Liver (tissue), 9 donors: ENCODE results near the gene XPNPEP3. TPM values are rescaled to one million over a fixed set of nuclear protein-coding genes. Genes with fewer than 3 reads are reported as not detected.

ENCODE experiments used
- DNase-seq: peaks from one replicate; pipeline ENCODE4 v3.0.0-alpha.2; 2017; ENCODE audit warnings: low spot score
- H3K27ac ChIP-seq, 2 donors: one replicate each; pipeline ENCODE4 v1.7.0; 2013; ENCODE audit warnings: inconsistent platforms in 2 of 2, low read length in 2 of 2, control low read depth in 1 of 2, low read depth in 1 of 2, mild to moderate bottlenecking in 1 of 2
- H3K27me3 ChIP-seq, 4 donors: one replicate each; pipeline versions ENCODE4 v1.6.1 to v1.7.0; 2013; ENCODE audit warnings: low read length in 3 of 4, inconsistent platforms in 1 of 4, mild to moderate bottlenecking in 1 of 4, moderate library complexity in 1 of 4; ENCODE audit not compliant: control insufficient read depth in 4 of 4, insufficient read depth in 4 of 4
- H3K36me3 ChIP-seq, 4 donors: one replicate each; pipeline versions ENCODE4 v1.6.1 to v1.7.0; 2013; ENCODE audit warnings: low read length in 3 of 4, mild to moderate bottlenecking in 3 of 4, low read depth in 1 of 4, moderate library complexity in 1 of 4; ENCODE audit not compliant: control insufficient read depth in 4 of 4, insufficient read depth in 3 of 4
- H3K4me1 ChIP-seq, 4 donors: one replicate each; pipeline versions ENCODE4 v1.6.1 to v1.7.0; 2013; ENCODE audit warnings: low read length in 3 of 4, mild to moderate bottlenecking in 3 of 4, moderate library complexity in 1 of 4; ENCODE audit not compliant: control insufficient read depth in 4 of 4, insufficient read depth in 4 of 4
- H3K4me3 ChIP-seq, 3 donors: one replicate each; pipeline versions ENCODE4 v1.6.1 to v1.7.0; 2013; ENCODE audit warnings: low read length in 3 of 3, control low read depth in 1 of 3, low read depth in 1 of 3, mild to moderate bottlenecking in 1 of 3
- H3K9ac ChIP-seq, 2 donors: one replicate each; pipeline ENCODE4 v1.7.0; 2013; ENCODE audit warnings: low read length in 2 of 2, mild to moderate bottlenecking in 2 of 2, moderate library complexity in 2 of 2, control low read depth in 1 of 2, low read depth in 1 of 2
- H3K9me3 ChIP-seq, 4 donors: one replicate each; pipeline versions ENCODE4 v1.6.1 to v1.7.0; 2013; ENCODE audit warnings: low read length in 3 of 4; ENCODE audit not compliant: control insufficient read depth in 4 of 4
- EGR1 ChIP-seq, 2 donors: IDR thresholded peaks; 2 replicates each; pipeline ENCODE4 v1.6.1; 2016 to 2018; ENCODE audit warnings: antibody characterized with exemption in 2 of 2, low read depth in 2 of 2
- FOXA1 ChIP-seq: IDR thresholded peaks from 2 replicates; pipeline ENCODE4 v1.6.1; 2016; ENCODE audit warnings: antibody characterized with exemption
- FOXA2 ChIP-seq: IDR thresholded peaks from 2 replicates; pipeline ENCODE4 v1.6.1; 2016; ENCODE audit warnings: antibody characterized with exemption
- GABPA ChIP-seq, 2 donors: IDR thresholded peaks in 1 of 2; conservative IDR thresholded peaks in 1 of 2; 2 replicates each; pipeline ENCODE4 v1.6.1; 2016; ENCODE audit warnings: antibody characterized with exemption in 2 of 2, mild to moderate bottlenecking in 1 of 2, moderate library complexity in 1 of 2
- HNF4A ChIP-seq, 2 donors: conservative IDR thresholded peaks; 2 replicates each; pipeline ENCODE4 v1.6.1; 2016; ENCODE audit warnings: antibody characterized with exemption in 2 of 2, mild to moderate bottlenecking in 2 of 2
- HNF4G ChIP-seq: IDR thresholded peaks from 2 replicates; pipeline ENCODE4 v1.6.1; 2016; ENCODE audit warnings: antibody characterized with exemption
- JUND ChIP-seq, 2 donors: IDR thresholded peaks; 2 replicates each; pipeline ENCODE4 v1.6.1; 2016; ENCODE audit warnings: antibody characterized with exemption in 2 of 2
- NR2F2 ChIP-seq: IDR thresholded peaks from 2 replicates; pipeline ENCODE4 v1.6.1; 2016; ENCODE audit warnings: antibody characterized with exemption
- RAD21 ChIP-seq, 2 donors: IDR thresholded peaks; 2 replicates each; pipeline ENCODE4 v1.6.1; 2016; ENCODE audit warnings: antibody characterized with exemption in 2 of 2, mild to moderate bottlenecking in 2 of 2
- RXRA ChIP-seq, 2 donors: IDR thresholded peaks; 2 replicates each; pipeline ENCODE4 v1.6.1; 2017 to 2018; ENCODE audit warnings: antibody characterized with exemption in 2 of 2, mild to moderate bottlenecking in 1 of 2
- SP1 ChIP-seq: IDR thresholded peaks from 2 replicates; pipeline ENCODE4 v1.6.1; 2018; ENCODE audit warnings: antibody characterized with exemption, mild to moderate bottlenecking
- WGBS: extraction: QIAGEN DNeasy Blood & Tissue Kit; methylation state at CpG from one replicate; pipeline ENCODE4 v1.1.7; 2013; 5-methylcytosine and 5-hydroxymethylcytosine counted together
- polyA plus RNA-seq, 2 donors: library from polyadenylated mRNA; stranded (reverse) in 1 of 2; unstranded in 1 of 2; fragments of 200-250 nt in 1 of 2; fragments of >200 nt in 1 of 2; fragmentation: Nextera tagmentation in 1 of 2; extraction: Ambion mirVana in 1 of 2; gene quantifications; one replicate each; pipeline versions ENCODE4 v1.2.1 to v1.2.3, GENCODE V29; 2013 to 2015
- total RNA-seq, 2 donors: library from RNA; depleted of rRNA; stranded (reverse); fragments of >200 nt; gene quantifications; one replicate each; pipeline ENCODE4 v1.2.3, GENCODE V29; 2014
- TF ChIP-seq, protein P1 (sequence below): IDR thresholded peaks from 2 replicates; pipeline ENCODE4 v1.6.1; 2016; ENCODE audit warnings: antibody characterized with exemption
- TF ChIP-seq, protein P2 (sequence below): IDR thresholded peaks from 2 replicates; pipeline ENCODE4 v1.6.1; 2016; ENCODE audit warnings: antibody characterized with exemption, mild to moderate bottlenecking
- TF ChIP-seq, protein P3 (sequence below): IDR thresholded peaks from 2 replicates; pipeline ENCODE4 v1.6.1; 2016; ENCODE audit warnings: antibody characterized with exemption
- TF ChIP-seq, protein P4 (sequence below): IDR thresholded peaks from 2 replicates; pipeline ENCODE4 v1.6.1; 2016; ENCODE audit warnings: antibody characterized with exemption
- TF ChIP-seq, protein P5 (sequence below): fragments of 150-350 bp; IDR thresholded peaks from 2 replicates; pipeline ENCODE4 v1.5.1; 2017; ENCODE audit warnings: improper control_type of control experiment, low read depth, low read length; ENCODE audit not compliant: missing input control
- donor health status: healthy.
- donor health status: healthy.
- donor health status: healthy.
- donor health status: healthy.
- donor health status: healthy.

XPNPEP3 gene
- total and polyA plus RNA-seq, 4 donors, result 5.5 to 16.4 (median 8.6) TPM

DNA sequence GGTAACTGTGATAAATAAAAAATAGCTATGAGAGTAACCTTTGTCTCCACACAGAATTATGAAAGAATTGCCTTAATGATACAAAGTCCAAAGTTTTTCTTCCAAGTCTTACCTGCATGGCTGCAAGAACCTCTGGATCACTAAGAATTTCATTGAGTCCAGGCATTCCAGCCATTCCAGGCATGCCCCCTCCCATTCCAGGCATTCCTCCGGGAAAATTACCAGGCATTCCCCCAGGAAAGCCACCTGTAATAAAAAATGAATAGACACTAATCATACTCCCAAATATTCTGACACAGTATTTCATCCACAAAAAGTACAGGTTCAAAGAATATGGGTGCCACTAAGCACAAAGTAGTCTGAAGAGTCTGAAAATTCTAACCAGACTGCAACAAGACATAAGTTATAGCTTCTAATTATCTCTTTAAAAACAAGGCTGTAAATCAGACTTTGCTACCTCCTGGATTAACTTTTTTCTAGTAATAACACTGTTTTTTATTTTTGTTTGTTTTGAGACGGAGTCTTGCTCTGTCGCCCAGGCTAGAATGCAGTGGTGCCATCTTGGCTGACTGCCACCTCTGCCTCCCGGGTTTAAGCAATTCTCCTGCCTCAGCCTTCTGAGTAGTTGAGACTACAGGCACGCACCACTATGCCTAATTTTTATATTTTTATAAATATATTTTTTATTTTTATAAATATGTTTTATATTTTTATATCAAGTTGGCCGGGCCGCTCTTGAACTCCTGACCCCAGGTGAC lies 29.8 kb upstream of the XPNPEP3 start:
- H3K36me3 ChIP-seq, result peaks cover 0 to 39% (median 31%) of the 10 kb centered on the region in 4 donors
- H3K4me1 ChIP-seq, result peaks cover 4 to 20% (median 13%) of the 10 kb centered on the region in 4 donors
- 49% methylated on average over 7 of the region's 7 CpGs for WGBS
- peak overlapping the region in 1 of 2 donors; percentile 22 for H3K9ac ChIP-seq
- H3K27me3 ChIP-seq, result no peaks in the 10 kb centered on the region
- H3K4me3 ChIP-seq, result no peak overlapping the region
- no peak for DNase-seq
- H3K27ac ChIP-seq, result peak overlapping the region; percentile 81 to 86
- TF ChIP-seq HNF4A (conservative IDR thresholded peaks at IDR 0.05), result peak; percentile 76 to 84
- no peak for TF ChIP-seq FOXA2
- no peak for TF ChIP-seq FOXA1
- TF ChIP-seq, protein P1, sequence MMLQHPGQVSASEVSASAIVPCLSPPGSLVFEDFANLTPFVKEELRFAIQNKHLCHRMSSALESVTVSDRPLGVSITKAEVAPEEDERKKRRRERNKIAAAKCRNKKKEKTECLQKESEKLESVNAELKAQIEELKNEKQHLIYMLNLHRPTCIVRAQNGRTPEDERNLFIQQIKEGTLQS, result no peak
- TF ChIP-seq HNF4G, result peak; percentile 62
- TF ChIP-seq RXRA (IDR thresholded peaks at IDR 0.05), result peak in 1 of 2 donors; percentile 26
- TF ChIP-seq SP1, result peak; percentile 38
- no peaks in the 10 kb centered on the region for H3K9me3 ChIP-seq

DNA sequence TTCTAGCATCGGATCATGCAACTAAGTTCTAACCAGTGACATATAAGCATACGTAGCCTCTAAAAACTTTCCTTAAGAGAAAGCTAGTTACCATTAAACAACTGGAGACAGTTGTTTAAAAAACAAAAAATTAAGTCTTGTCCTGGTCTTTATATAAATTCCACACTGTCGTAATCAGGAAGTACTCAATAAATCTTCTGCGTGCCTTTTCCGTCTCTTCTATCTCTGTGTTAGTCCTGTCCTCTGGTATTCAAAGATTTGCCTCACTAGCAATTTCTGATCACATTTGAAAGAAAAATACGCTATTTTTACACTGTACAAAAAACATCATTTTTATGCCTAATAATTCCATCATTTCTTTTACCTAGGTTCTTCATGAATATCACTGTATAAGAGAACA lies 27.8 kb upstream of the XPNPEP3 start:
- no peak overlapping the region for H3K4me3 ChIP-seq
- 84% methylated on average over 6 of the region's 6 CpGs for WGBS
- peaks cover 2 to 46% (median 28%) of the 10 kb centered on the region in 4 donors for H3K36me3 ChIP-seq
- H3K4me1 ChIP-seq, result peaks cover 6 to 33% (median 24%) of the 10 kb centered on the region in 4 donors
- no peak overlapping the region for H3K9ac ChIP-seq
- H3K27ac ChIP-seq, result no peak overlapping the region
- H3K9me3 ChIP-seq, result no peaks in the 10 kb centered on the region
- TF ChIP-seq NR2F2, result no peak
- TF ChIP-seq GABPA (IDR thresholded peaks at IDR 0.05 in 1 of 2, conservative IDR thresholded peaks at IDR 0.05 in 1 of 2), result no peak
- no peak for TF ChIP-seq HNF4G
- TF ChIP-seq RXRA (IDR thresholded peaks at IDR 0.05), result no peak
- TF ChIP-seq, protein P2, sequence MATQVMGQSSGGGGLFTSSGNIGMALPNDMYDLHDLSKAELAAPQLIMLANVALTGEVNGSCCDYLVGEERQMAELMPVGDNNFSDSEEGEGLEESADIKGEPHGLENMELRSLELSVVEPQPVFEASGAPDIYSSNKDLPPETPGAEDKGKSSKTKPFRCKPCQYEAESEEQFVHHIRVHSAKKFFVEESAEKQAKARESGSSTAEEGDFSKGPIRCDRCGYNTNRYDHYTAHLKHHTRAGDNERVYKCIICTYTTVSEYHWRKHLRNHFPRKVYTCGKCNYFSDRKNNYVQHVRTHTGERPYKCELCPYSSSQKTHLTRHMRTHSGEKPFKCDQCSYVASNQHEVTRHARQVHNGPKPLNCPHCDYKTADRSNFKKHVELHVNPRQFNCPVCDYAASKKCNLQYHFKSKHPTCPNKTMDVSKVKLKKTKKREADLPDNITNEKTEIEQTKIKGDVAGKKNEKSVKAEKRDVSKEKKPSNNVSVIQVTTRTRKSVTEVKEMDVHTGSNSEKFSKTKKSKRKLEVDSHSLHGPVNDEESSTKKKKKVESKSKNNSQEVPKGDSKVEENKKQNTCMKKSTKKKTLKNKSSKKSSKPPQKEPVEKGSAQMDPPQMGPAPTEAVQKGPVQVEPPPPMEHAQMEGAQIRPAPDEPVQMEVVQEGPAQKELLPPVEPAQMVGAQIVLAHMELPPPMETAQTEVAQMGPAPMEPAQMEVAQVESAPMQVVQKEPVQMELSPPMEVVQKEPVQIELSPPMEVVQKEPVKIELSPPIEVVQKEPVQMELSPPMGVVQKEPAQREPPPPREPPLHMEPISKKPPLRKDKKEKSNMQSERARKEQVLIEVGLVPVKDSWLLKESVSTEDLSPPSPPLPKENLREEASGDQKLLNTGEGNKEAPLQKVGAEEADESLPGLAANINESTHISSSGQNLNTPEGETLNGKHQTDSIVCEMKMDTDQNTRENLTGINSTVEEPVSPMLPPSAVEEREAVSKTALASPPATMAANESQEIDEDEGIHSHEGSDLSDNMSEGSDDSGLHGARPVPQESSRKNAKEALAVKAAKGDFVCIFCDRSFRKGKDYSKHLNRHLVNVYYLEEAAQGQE, result no peak
- TF ChIP-seq, protein P3, sequence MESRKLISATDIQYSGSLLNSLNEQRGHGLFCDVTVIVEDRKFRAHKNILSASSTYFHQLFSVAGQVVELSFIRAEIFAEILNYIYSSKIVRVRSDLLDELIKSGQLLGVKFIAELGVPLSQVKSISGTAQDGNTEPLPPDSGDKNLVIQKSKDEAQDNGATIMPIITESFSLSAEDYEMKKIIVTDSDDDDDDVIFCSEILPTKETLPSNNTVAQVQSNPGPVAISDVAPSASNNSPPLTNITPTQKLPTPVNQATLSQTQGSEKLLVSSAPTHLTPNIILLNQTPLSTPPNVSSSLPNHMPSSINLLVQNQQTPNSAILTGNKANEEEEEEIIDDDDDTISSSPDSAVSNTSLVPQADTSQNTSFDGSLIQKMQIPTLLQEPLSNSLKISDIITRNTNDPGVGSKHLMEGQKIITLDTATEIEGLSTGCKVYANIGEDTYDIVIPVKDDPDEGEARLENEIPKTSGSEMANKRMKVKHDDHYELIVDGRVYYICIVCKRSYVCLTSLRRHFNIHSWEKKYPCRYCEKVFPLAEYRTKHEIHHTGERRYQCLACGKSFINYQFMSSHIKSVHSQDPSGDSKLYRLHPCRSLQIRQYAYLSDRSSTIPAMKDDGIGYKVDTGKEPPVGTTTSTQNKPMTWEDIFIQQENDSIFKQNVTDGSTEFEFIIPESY, result no peak
- no peak for TF ChIP-seq FOXA2
- TF ChIP-seq, protein P4, sequence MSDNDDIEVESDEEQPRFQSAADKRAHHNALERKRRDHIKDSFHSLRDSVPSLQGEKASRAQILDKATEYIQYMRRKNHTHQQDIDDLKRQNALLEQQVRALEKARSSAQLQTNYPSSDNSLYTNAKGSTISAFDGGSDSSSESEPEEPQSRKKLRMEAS, result no peak
- TF ChIP-seq SP1, result no peak
- no peak for TF ChIP-seq HNF4A (conservative IDR thresholded peaks at IDR 0.05)
- no peak for TF ChIP-seq EGR1 (IDR thresholded peaks at IDR 0.05; ENCODE audit: low read depth in 2 of 2)
- no peak for TF ChIP-seq FOXA1
- TF ChIP-seq, protein P5, sequence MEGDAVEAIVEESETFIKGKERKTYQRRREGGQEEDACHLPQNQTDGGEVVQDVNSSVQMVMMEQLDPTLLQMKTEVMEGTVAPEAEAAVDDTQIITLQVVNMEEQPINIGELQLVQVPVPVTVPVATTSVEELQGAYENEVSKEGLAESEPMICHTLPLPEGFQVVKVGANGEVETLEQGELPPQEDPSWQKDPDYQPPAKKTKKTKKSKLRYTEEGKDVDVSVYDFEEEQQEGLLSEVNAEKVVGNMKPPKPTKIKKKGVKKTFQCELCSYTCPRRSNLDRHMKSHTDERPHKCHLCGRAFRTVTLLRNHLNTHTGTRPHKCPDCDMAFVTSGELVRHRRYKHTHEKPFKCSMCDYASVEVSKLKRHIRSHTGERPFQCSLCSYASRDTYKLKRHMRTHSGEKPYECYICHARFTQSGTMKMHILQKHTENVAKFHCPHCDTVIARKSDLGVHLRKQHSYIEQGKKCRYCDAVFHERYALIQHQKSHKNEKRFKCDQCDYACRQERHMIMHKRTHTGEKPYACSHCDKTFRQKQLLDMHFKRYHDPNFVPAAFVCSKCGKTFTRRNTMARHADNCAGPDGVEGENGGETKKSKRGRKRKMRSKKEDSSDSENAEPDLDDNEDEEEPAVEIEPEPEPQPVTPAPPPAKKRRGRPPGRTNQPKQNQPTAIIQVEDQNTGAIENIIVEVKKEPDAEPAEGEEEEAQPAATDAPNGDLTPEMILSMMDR, result no peak
- TF ChIP-seq JUND (IDR thresholded peaks at IDR 0.05), result no peak
- no peak for TF ChIP-seq RAD21 (IDR thresholded peaks at IDR 0.05)
- DNase-seq, result no peak
- no peaks in the 10 kb centered on the region for H3K27me3 ChIP-seq
